ENCODE measurements around the gene ALDH1B1.

The ALDH1B1 gene

GRCh38 chr9:38441347-38442085 is 49.0 kb downstream of the ALDH1B1 start:
- TF ChIP-seq CTCF (IDR thresholded peaks at IDR 0.05; ENCODE audit: insufficient read depth, low read length, missing control alignments): no peak
- POLR2A ChIA-PET: no interaction called here
- H3K4me3 ChIP-seq (ENCODE audit: low read depth, low read length): no peak overlapping the region
- CTCF ChIA-PET: interaction anchor here (1.0 to 1.2 kb wide), 2 partner anchors 8 to 12 kb away, joined by 3 read pairs; no protein-coding TSS in a partner anchor
- no peak for DNase-seq (ENCODE audit: low read depth, low spot score)

- no peak for DNase-seq (ENCODE audit: low read depth, low spot score)
- no peak overlapping the region for H3K4me3 ChIP-seq (ENCODE audit: low read depth, low read length)
- ChIA-PET POLR2A (no interaction called here), CTCF (interaction anchor here (2.4 kb wide), 1 partner anchor 10 kb away, joined by 16 read pairs; no protein-coding TSS in a partner anchor)
- no peak for TF ChIP-seq CTCF (IDR thresholded peaks at IDR 0.05; ENCODE audit: insufficient read depth, low read length, missing control alignments)
Measured at GRCh38 chr9:38442473-38443096, 50.1 kb downstream of the ALDH1B1 start.

- CTCF ChIA-PET: interaction anchor here (2.4 kb wide), 1 partner anchor 10 kb away, joined by 16 read pairs; no protein-coding TSS in a partner anchor
- no peak for DNase-seq (ENCODE audit: low read depth, low spot score)
- no peak overlapping the region for H3K4me3 ChIP-seq (ENCODE audit: low read depth, low read length)
- TF ChIP-seq CTCF (IDR thresholded peaks at IDR 0.05; ENCODE audit: insufficient read depth, low read length, missing control alignments): no peak
- POLR2A ChIA-PET: no interaction called here
Measured at GRCh38 chr9:38443181-38443580, 50.7 kb downstream of the ALDH1B1 start.

DNA sequence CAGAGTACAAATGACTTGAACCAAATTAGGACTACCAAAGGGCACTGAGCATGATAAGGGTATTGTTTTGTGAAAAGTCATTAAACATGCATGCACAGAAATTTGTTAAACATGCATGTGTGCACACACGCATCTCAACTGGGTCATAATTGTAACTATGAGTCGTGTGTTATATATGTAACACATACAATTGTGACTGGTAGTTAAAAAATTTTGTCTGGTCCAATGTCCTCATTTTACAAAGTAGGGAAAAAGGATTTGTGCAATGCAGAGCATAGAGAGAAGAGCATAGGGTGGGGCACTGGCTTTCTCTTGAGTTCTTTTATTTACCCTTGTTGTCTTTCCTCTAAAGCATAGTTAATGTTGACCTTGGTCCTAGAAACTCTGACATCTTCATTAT is 51.1 kb downstream of the ALDH1B1 start:
- ChIA-PET CTCF (interaction anchor here (2.4 kb wide), 1 partner anchor 11 kb away, joined by 16 read pairs; no protein-coding TSS in a partner anchor), POLR2A (no interaction called here)
- TF ChIP-seq CTCF (IDR thresholded peaks at IDR 0.05; ENCODE audit: insufficient read depth, low read length, missing control alignments): no peak
- no peak for DNase-seq (ENCODE audit: low read depth, low spot score)
- no peak overlapping the region for H3K4me3 ChIP-seq (ENCODE audit: low read depth, low read length)

DNA sequence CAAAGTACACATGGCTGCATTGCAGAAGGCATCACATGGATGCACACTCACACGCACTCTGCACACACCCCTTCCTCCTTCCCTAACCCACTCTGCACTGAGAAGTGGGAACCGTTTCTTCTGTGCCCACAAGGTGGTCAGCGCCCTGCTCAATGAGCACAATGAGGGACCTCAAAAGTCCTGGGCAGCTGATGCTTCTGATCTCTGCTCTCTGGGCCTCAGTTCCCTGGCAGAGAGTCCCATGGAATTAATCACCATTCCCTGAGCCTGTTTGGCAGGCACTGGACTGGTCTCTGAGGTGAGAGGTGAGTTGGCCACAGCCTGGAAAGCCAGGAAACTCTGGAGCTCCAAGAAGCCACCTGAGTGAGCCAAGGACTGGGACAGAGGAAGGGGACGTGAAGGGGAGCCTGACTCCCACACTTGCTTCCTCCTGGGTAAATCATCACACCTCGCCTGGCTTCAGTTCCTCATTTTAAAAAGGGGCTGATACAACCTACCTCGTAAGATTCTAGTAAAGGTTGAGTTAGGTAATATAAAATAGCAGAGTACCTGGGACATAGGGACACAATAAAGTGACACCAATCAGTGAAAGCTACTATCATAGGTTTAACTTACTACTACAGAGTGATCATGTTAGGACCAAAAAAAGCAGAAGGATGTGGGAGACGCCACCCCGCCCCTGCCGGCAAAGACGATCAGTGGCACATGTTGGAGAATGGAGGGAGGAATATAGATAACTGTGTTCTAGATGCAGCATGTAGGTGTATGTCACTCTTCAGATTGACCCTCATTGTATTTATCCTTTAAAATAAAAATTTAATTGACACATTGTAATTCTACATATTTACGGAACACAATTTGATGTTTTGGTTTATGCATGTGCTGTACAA is 52.9 kb downstream of the ALDH1B1 start:
- TF ChIP-seq CTCF (IDR thresholded peaks at IDR 0.05; ENCODE audit: insufficient read depth, low read length, missing control alignments): no peak
- DNase-seq (ENCODE audit: low read depth, low spot score): no peak
- CTCF ChIA-PET: no interaction called here

More for the DNA sequence above, 52.9 kb downstream of the ALDH1B1 start:
- POLR2A ChIA-PET: no interaction called here
- no peak overlapping the region for H3K4me3 ChIP-seq (ENCODE audit: low read depth, low read length)

Data from AG04449 (cell line).